GM12878 (cell line): ENCODE data around the gene CAB39L.

Experiments
- ATF7 ChIP-seq: fragments of 450-650 bp; IDR thresholded peaks from 2 replicates; pipeline ENCODE4 v1.6.1; 2016; ENCODE audit warnings: low read depth, mild to moderate bottlenecking
- CHD4 ChIP-seq: fragments of 200-600 bp; sonication (generic); IDR thresholded peaks from 2 replicates; pipeline ENCODE4 v1.6.1; 2016; ENCODE audit warnings: mild to moderate bottlenecking
- GABPA ChIP-seq: IDR thresholded peaks from 2 replicates; pipeline ENCODE4 v1.6.1; 2014; ENCODE audit warnings: antibody characterized with exemption, low read depth, mild to moderate bottlenecking, inconsistent platforms
- JUND ChIP-seq: IDR thresholded peaks from 2 replicates; pipeline ENCODE4 v1.6.1; 2012; ENCODE audit warnings: low read depth, mild to moderate bottlenecking, low read length, improper control_type of control experiment, moderate library complexity
- POLR2A ChIP-seq: IDR thresholded peaks from 2 replicates; pipeline ENCODE4 v1.6.1; 2011; ENCODE audit warnings: low read depth, mild to moderate bottlenecking, low read length
- POLR2AphosphoS5 ChIP-seq: IDR thresholded peaks from 2 replicates; pipeline ENCODE4 v1.6.1; 2011; ENCODE audit warnings: mild to moderate bottlenecking, low read length, inconsistent platforms
- ZBTB40 ChIP-seq: fragments of 450-650 bp; IDR thresholded peaks from 2 replicates; pipeline ENCODE4 v1.6.1; 2016; ENCODE audit warnings: mild to moderate bottlenecking, moderate library complexity, borderline replicate concordance
- TF ChIP-seq, protein P1 (sequence below), 3 experiments: IDR thresholded peaks in 2 of 3; conservative IDR thresholded peaks in 1 of 3; 2 replicates each; pipeline ENCODE4 v1.5.1; 2011; ENCODE audit warnings: low read depth in 3 of 3, low read length in 3 of 3, mild to moderate bottlenecking in 3 of 3, control low read depth in 2 of 3, moderate library complexity in 2 of 3, inconsistent platforms in 1 of 3, mixed read lengths in 1 of 3; ENCODE audit not compliant: control insufficient read depth in 2 of 3, insufficient read depth in 1 of 3; ENCODE audit errors: extremely low read depth in 1 of 3
- TF ChIP-seq, protein P2 (sequence below): fragments of 450-650 bp; IDR thresholded peaks from 2 replicates; pipeline ENCODE4 v1.6.1; 2017; ENCODE audit warnings: mild to moderate bottlenecking, moderate library complexity

DNA sequence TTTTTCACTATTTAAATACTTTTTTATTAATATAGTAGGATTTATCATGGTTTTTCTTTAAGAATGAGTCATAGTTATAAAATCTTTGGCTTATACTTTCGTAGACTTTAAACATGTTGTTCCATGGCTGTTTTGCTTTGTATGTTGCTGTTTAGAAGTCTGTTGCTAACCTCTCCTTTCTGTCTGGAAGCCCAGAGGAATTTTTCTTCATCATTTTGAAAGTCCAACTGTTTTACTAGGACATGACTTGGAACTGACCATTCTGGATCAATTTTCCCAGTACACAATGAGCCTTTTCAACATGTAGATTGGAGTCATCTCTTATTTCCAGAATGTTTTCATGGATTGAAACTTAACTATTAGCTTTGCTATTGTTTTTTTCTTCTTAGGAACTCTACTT is 7.9 kb downstream of the CAB39L start:
- no peak for TF ChIP-seq POLR2A
- TF ChIP-seq JUND: no peak
- TF ChIP-seq, protein P1, sequence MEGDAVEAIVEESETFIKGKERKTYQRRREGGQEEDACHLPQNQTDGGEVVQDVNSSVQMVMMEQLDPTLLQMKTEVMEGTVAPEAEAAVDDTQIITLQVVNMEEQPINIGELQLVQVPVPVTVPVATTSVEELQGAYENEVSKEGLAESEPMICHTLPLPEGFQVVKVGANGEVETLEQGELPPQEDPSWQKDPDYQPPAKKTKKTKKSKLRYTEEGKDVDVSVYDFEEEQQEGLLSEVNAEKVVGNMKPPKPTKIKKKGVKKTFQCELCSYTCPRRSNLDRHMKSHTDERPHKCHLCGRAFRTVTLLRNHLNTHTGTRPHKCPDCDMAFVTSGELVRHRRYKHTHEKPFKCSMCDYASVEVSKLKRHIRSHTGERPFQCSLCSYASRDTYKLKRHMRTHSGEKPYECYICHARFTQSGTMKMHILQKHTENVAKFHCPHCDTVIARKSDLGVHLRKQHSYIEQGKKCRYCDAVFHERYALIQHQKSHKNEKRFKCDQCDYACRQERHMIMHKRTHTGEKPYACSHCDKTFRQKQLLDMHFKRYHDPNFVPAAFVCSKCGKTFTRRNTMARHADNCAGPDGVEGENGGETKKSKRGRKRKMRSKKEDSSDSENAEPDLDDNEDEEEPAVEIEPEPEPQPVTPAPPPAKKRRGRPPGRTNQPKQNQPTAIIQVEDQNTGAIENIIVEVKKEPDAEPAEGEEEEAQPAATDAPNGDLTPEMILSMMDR (IDR thresholded peaks at IDR 0.05 in 2 of 3, conservative IDR thresholded peaks at IDR 0.05 in 1 of 3; ENCODE audit: control insufficient read depth in 2 of 3, extremely low read depth in 1 of 3, insufficient read depth in 1 of 3, low read depth in 3 of 3, low read length in 3 of 3): no peak
- TF ChIP-seq, protein P2, sequence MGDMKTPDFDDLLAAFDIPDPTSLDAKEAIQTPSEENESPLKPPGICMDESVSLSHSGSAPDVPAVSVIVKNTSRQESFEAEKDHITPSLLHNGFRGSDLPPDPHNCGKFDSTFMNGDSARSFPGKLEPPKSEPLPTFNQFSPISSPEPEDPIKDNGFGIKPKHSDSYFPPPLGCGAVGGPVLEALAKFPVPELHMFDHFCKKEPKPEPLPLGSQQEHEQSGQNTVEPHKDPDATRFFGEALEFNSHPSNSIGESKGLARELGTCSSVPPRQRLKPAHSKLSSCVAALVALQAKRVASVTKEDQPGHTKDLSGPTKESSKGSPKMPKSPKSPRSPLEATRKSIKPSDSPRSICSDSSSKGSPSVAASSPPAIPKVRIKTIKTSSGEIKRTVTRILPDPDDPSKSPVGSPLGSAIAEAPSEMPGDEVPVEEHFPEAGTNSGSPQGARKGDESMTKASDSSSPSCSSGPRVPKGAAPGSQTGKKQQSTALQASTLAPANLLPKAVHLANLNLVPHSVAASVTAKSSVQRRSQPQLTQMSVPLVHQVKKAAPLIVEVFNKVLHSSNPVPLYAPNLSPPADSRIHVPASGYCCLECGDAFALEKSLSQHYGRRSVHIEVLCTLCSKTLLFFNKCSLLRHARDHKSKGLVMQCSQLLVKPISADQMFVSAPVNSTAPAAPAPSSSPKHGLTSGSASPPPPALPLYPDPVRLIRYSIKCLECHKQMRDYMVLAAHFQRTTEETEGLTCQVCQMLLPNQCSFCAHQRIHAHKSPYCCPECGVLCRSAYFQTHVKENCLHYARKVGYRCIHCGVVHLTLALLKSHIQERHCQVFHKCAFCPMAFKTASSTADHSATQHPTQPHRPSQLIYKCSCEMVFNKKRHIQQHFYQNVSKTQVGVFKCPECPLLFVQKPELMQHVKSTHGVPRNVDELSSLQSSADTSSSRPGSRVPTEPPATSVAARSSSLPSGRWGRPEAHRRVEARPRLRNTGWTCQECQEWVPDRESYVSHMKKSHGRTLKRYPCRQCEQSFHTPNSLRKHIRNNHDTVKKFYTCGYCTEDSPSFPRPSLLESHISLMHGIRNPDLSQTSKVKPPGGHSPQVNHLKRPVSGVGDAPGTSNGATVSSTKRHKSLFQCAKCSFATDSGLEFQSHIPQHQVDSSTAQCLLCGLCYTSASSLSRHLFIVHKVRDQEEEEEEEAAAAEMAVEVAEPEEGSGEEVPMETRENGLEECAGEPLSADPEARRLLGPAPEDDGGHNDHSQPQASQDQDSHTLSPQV: no peak
- no peak for TF ChIP-seq ZBTB40
- no peak for TF ChIP-seq GABPA
- no peak for TF ChIP-seq CHD4
- no peak for TF ChIP-seq POLR2AphosphoS5
- no peak for TF ChIP-seq ATF7
